SK-N-MC (cell line): Measurements from ENCODE around the gene NPRL2.

Experiments used
- DNase-seq: peaks from one replicate; pipeline ENCODE4 v3.0.0-alpha.2; 2011; ENCODE audit warnings: low read depth, low spot score
- H3K27ac ChIP-seq: fragments of 200-600 bp; sonication (generic); 2 replicates; pipeline ENCODE4 v1.5.1; 2016; ENCODE audit warnings: mixed run types
- H3K36me3 ChIP-seq: fragments of 200-600 bp; sonication (generic); 2 replicates; pipeline ENCODE4 v1.6.1; 2017; ENCODE audit warnings: antibody characterized with exemption, low read length, mixed read lengths; ENCODE audit not compliant: insufficient read depth
- H3K4me3 ChIP-seq: fragments of 200-600 bp; sonication (generic); 2 replicates; pipeline ENCODE4 v1.5.1; 2016
- H3K9ac ChIP-seq: fragments of 200-600 bp; sonication (generic); 2 replicates; pipeline ENCODE4 v1.8.0; 2017; ENCODE audit warnings: mixed run types, mixed read lengths; ENCODE audit not compliant: insufficient read length
- H3K9me3 ChIP-seq: fragments of 200-600 bp; sonication (generic); 2 replicates; pipeline ENCODE4 v1.6.1; 2017; ENCODE audit warnings: low read depth, mild to moderate bottlenecking, antibody characterized with exemption, low read length, moderate library complexity, mixed read lengths
- EZH2 ChIP-seq: fragments of 200-600 bp; sonication (generic); IDR thresholded peaks from one replicate; pipeline ENCODE4 v1.6.1; 2017; ENCODE audit warnings: antibody characterized with exemption
- FOXP2 ChIP-seq: optimal IDR thresholded peaks from 2 replicates; pipeline ENCODE3; 2011; ENCODE audit warnings: mild to moderate bottlenecking, moderate library complexity; ENCODE audit not compliant: insufficient read depth; ENCODE audit errors: extremely low read length, control extremely low read depth
- POLR2AphosphoS5 ChIP-seq: IDR thresholded peaks from 2 replicates; pipeline ENCODE4 v1.6.1; 2012; ENCODE audit warnings: mild to moderate bottlenecking, low read depth, low read length, borderline replicate concordance

The NPRL2 gene

DNA sequence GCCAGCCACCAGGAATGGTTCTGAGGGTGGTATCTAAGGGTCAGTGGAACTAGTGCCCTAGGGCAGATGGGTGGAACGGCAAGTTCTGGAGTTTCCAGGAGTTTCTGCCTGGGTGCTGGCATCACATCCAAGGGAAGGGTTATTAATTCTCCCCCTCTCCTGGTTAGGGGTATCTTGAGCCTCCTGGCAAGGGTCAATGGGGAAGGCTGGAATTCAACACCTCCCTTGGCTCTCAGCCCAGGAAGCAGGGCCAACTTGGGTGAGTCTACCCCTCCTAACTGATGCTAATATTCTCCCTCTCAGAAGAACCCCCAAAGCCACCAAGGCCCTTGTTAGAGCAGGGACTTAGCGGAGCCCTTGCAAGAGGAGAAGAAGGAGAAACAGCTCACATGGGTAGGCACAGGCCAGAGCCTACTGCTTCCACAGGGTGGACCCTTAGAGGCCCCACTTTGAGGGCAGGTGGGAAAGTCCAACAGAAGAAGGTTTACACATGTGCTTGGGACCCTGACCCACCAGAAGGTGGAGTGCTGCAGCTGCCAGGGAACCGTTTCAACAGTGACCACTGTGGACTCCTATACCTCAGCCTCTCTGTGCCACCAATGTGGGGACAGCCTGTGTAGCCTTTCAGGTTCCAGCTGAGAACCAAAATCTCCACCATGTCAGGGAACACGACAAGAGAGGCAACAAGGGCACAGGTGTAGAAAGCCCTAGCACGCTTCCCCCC lies 5.4 kb upstream of the NPRL2 start:
- TF ChIP-seq FOXP2 (no peak), EZH2 (no peak), POLR2AphosphoS5 (no peak)
- no peak for DNase-seq
- Histone ChIP-seq H3K36me3 (no peaks in the 10 kb centered on the region; the same call in 1 of the 2 replicates), H3K9ac (no peak overlapping the region), H3K27ac (no peak overlapping the region), H3K4me3 (no peak overlapping the region), H3K9me3 (no peaks in the 10 kb centered on the region)

GRCh38 chr3:50354850-50355249 lies 4.3 kb upstream of the NPRL2 start:
- H3K36me3 ChIP-seq = no peaks in the 10 kb centered on the region; the same call in 1 of the 2 replicates
- H3K27ac ChIP-seq = no peak overlapping the region
- no peaks in the 10 kb centered on the region for H3K9me3 ChIP-seq
- TF ChIP-seq POLR2AphosphoS5 (no peak), FOXP2 (no peak), EZH2 (no peak)
- no peak for DNase-seq
- H3K4me3 ChIP-seq = no peak overlapping the region
- H3K9ac ChIP-seq = no peak overlapping the region

- TF ChIP-seq POLR2AphosphoS5 (no peak), FOXP2 (no peak), EZH2 (no peak)
- Histone ChIP-seq H3K36me3 (no peaks in the 10 kb centered on the region; the same call in 1 of the 2 replicates), H3K9me3 (no peaks in the 10 kb centered on the region), H3K27ac (no peak overlapping the region), H3K9ac (no peak overlapping the region), H3K4me3 (no peak overlapping the region)
- DNase-seq = no peak
These were observed 3.7 kb upstream of the NPRL2 start for GRCh38 chr3:50354186-50354764.

- Histone ChIP-seq H3K4me3 (no peak overlapping the region), H3K9ac (no peak overlapping the region), H3K9me3 (no peaks in the 10 kb centered on the region), H3K36me3 (no peaks in the 10 kb centered on the region; the same call in 1 of the 2 replicates), H3K27ac (no peak overlapping the region)
- TF ChIP-seq FOXP2 (no peak), POLR2AphosphoS5 (no peak)
- no peak for DNase-seq
These were observed 2.9 kb upstream of the NPRL2 start for GRCh38 chr3:50353245-50354004.

DNA sequence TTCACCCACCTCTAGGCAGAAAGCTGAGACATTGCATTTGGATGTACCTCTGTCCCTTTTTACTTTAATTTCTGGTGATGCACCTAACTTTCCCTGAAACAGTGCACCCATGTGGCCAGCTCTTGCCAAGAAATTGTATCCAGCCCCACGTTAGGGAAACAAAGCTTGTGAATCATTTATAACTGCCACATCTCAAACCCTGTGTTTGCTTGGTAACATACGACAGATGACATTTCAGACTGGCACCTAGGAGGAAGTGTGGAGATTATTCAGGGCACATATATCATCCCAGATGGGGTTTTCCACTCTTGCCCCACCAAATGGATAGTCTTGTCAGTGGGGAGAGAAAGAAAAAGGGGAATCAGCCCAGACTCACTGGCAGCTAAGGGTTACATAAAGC lies 2.2 kb upstream of the NPRL2 start:
- Histone ChIP-seq H3K4me3 (no peak overlapping the region), H3K9ac (no peak overlapping the region), H3K9me3 (no peaks in the 10 kb centered on the region), H3K27ac (no peak overlapping the region), H3K36me3 (no peaks in the 10 kb centered on the region; the same call in 1 of the 2 replicates)
- TF ChIP-seq FOXP2 (no peak), POLR2AphosphoS5 (no peak), EZH2 (no peak)
- no peak for DNase-seq

DNA sequence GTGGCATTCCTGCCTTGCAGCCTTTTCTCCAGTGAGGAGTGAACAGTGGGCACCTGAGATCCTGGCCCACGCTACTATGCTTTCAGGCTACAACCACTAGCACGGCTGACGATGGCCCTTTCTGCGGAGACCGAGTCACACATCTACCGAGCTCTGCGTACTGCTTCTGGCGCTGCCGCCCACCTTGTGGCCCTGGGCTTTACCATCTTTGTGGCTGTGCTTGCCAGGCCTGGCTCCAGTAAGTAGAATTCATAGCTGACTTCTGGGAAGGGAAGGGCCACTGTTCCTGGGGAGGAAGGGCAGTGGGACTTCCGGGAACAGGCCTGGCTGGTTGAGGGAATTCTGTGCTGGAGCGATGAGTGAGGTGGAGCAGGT lies 735 bp upstream of the NPRL2 start:
- H3K9ac ChIP-seq = peak overlapping the region; percentile 47
- TF ChIP-seq FOXP2 = no peak
- TF ChIP-seq POLR2AphosphoS5 = no peak
- TF ChIP-seq EZH2 = no peak
- H3K27ac ChIP-seq = no peak overlapping the region
- no peak for DNase-seq
- H3K36me3 ChIP-seq = no peaks in the 10 kb centered on the region; the same call in 1 of the 2 replicates
- H3K9me3 ChIP-seq = no peaks in the 10 kb centered on the region
- H3K4me3 ChIP-seq = peak overlapping the region; percentile 90

DNA sequence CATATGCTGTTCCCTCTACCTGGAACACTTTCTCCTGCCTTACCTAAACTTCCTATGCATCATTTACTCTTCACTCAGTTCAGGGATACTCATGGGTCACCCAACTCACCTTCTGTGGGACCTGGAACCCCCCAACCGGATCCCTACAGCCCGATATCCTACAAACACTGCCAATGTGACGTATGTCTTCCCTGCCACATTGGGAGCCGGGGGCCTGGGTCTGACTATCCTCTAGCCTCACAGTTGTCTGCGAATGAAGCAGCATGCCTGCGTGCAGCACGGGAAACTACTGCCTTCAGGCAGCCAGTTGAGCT lies 405 bp downstream of the NPRL2 start:
- no peak for DNase-seq
- Histone ChIP-seq H3K9ac (peak overlapping the region; percentile 81), H3K27ac (no peak overlapping the region), H3K4me3 (peak overlapping the region; percentile 90), H3K9me3 (no peaks in the 10 kb centered on the region), H3K36me3 (no peaks in the 10 kb centered on the region; the same call in 1 of the 2 replicates)
- TF ChIP-seq POLR2AphosphoS5 = no peak
- no peak for TF ChIP-seq EZH2
- no peak for TF ChIP-seq FOXP2

- no peak overlapping the region for H3K9ac ChIP-seq
- no peaks in the 10 kb centered on the region for H3K36me3 ChIP-seq
- no peak overlapping the region for H3K27ac ChIP-seq
- DNase-seq = no peak
- no peaks in the 10 kb centered on the region for H3K9me3 ChIP-seq
- TF ChIP-seq POLR2AphosphoS5 = no peak
- no peak for TF ChIP-seq EZH2
- TF ChIP-seq FOXP2 = no peak
- no peak overlapping the region for H3K4me3 ChIP-seq
These were observed 3.3 kb downstream of the NPRL2 start for GRCh38 chr3:50347187-50347813.
